Cardiac fibroblast (primary cell): ENCODE measurements around the gene PCDH9.
A peak's percentile ranks its signal among the peaks of the same experiment; 100 is the strongest.

Experiments used
- DNase-seq, 2 donors: peaks; one replicate each; pipeline versions ENCODE4 v3.0.0 to v3.0.0-alpha.2; 2010; ENCODE audit warnings: low read depth in 2 of 2
- H3K4me3 ChIP-seq, 2 donors: replicated peaks in 1 of 2; 1 replicate in 1 of 2; 2 replicates in 1 of 2; pipeline ENCODE4 v1.5.1; 2011; ENCODE audit warnings: low read depth in 2 of 2, low read length in 2 of 2, mild to moderate bottlenecking in 2 of 2, moderate library complexity in 1 of 2
- TF ChIP-seq, protein P1 (sequence below): IDR thresholded peaks from one replicate; pipeline ENCODE4 v1.5.1; 2011; ENCODE audit warnings: low read depth, mild to moderate bottlenecking, low read length, inconsistent platforms

The PCDH9 gene

DNA sequence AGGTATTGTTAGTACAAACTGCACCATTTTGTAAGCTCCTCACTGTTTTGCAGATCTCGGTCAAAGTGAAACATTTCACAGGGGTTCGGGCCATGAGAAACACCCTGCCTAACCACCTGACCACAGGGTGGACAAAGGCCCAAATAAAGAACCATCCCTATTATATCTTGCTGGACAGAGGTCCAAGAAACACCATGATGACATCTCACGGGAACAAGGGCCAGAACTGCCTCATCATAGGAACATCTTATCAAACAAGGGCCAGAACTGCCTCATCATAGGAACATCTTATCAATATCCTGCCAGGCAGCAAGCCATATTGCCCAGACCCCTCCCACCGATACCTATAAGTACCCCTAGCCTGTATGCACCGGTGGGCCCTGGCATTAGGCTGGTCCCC lies 99.7 kb downstream of the PCDH9 start:
- no peak overlapping the region for H3K4me3 ChIP-seq
- DNase-seq, result no peak
- TF ChIP-seq, protein P1, sequence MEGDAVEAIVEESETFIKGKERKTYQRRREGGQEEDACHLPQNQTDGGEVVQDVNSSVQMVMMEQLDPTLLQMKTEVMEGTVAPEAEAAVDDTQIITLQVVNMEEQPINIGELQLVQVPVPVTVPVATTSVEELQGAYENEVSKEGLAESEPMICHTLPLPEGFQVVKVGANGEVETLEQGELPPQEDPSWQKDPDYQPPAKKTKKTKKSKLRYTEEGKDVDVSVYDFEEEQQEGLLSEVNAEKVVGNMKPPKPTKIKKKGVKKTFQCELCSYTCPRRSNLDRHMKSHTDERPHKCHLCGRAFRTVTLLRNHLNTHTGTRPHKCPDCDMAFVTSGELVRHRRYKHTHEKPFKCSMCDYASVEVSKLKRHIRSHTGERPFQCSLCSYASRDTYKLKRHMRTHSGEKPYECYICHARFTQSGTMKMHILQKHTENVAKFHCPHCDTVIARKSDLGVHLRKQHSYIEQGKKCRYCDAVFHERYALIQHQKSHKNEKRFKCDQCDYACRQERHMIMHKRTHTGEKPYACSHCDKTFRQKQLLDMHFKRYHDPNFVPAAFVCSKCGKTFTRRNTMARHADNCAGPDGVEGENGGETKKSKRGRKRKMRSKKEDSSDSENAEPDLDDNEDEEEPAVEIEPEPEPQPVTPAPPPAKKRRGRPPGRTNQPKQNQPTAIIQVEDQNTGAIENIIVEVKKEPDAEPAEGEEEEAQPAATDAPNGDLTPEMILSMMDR, result no peak

DNA sequence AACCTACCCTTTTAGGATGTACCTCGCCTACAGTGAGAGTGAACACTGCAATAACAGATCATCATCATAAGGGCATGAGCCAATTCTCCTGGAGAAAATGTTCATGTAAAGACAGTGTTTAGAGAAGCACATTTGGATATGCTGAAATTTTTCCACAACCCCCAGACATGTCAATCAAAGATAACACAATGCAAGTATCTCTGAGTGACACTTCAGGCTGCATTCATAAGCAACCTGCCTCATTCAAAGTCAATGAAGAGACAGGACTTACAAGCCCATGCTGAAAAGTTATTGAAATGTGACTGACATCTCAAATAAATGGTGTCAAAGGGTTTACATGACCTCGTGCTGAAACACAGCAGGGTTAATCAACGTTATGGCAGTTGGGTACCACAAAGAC lies 102.0 kb downstream of the PCDH9 start:
- DNase-seq, result no peak
- H3K4me3 ChIP-seq, result no peak overlapping the region
- TF ChIP-seq, protein P1, result no peak

DNA sequence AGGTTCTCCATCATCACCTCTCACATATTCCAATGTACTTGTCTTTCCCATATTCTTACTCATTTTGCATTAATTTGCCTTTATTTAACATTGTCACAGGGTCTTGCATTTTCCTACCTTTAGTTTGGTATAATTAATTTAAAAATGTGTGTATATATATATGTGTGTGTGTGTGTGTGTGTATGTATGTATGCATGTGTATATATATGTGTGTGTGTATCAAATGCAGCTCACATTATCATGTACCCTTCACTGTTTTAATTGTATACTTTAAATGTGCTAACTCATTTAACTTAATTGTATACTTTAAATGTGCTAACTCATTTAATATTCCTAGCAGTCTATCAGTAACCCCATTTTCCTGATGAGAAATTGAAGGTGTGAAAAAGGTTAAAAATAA lies 104.5 kb downstream of the PCDH9 start:
- DNase-seq, result no peak
- no peak overlapping the region for H3K4me3 ChIP-seq
- TF ChIP-seq, protein P1, result no peak

DNA sequence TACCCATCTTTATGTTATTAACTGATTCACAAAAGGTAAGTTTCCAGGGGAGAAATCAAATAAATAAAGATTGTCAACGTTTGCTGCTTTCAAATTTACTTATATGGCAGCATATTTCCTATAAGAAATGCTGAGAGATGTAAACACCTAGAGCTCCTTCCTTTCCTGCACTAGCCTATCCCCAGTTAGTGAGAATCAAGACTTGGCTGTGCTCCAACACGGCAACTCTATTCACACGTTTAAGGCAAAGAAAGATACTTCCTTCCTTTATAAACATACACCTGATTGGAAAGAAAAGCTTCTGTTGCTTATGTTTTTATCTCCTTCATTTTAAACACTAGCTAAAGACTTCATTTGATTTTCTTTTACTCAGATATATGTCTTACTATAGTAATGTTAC lies 107.0 kb downstream of the PCDH9 start:
- TF ChIP-seq, protein P1, result no peak
- DNase-seq, result no peak
- H3K4me3 ChIP-seq, result no peak overlapping the region

DNA sequence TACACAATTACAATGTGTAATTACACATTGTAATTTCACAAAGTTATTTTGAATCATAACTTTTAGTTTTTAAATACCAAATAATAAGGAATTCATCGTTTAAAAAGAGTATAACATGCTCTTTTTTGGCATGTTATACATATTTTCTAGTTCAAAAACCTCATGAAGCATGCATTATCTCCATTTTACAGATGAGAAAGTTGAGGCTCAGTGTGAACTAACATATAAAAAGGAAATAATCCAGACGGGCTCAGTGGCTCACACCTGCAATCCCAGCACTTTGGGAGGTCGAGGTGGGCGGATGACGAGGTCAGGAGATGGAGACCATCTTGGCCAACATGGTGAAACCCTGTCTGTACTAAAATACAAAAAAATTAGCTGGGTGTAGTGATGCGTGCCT lies 107.9 kb downstream of the PCDH9 start:
- no peak overlapping the region for H3K4me3 ChIP-seq
- TF ChIP-seq, protein P1, result no peak
- DNase-seq, result no peak

DNA sequence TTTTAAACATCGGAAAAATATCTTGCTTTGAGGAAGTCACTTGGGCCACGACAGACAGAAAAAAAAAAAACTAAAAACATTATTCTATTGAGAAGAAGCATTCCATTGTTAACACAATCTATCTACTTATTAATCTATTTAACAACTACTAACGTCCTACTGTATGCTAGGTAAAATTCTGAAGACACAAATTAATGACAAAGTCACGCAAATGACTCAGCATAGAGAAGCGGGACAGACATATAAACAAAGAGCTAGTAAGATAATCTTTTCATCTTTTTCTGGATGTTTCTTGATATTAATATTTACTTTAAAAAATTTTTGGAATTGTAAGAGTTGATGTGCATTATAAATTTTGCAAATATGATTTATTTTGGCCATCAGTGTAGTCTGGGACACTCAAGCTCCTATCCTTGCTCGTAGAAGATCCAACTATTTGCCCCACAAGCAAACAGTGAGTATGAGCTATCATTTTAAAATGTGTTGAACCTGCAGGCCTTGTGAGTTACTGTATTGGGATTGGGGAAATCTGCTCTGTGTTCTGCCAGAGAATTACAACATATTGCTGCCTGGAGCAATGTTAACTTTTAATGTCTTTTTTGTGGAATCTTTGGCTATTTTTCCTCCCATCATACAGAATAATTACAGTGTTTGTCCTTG lies 109.1 kb downstream of the PCDH9 start:
- TF ChIP-seq, protein P1, result no peak
- H3K4me3 ChIP-seq, result no peak overlapping the region
- peak in 1 of 2 donors; percentile 80 for DNase-seq

DNA sequence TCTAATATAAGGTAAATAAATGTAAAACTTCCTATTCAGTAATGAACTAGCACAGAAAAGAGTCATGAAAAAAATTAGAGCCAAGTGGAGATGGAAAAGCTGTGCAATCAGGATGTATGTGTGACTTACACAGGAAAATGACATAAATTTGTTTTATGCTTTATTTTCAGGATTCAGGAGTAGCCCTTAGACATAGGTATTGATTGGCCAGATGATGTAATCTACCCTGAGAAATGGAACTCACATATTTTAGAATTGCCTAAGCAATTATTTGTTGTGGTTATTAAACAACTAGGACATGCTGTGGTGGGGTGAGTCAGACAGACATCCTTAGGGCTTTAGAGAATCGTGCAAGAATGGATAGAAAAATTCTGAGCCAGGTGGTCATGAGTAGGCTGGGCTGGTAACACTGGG lies 110.6 kb downstream of the PCDH9 start:
- peak; percentile 77 to 99 for DNase-seq
- TF ChIP-seq, protein P1, result no peak
- no peak overlapping the region for H3K4me3 ChIP-seq
